MM.1S (cell line): Measurements from ENCODE around the gene DNAI1.

Experiments used
- DNase-seq: peaks from one replicate; pipeline ENCODE4 v3.0.0-alpha.2; 2015
- H2AFZ ChIP-seq: fragments of 300-600 bp; sonication (generic); 2 replicates; pipeline ENCODE4 v1.6.0; 2016; ENCODE audit warnings: antibody characterized with exemption, low read length
- H3F3A ChIP-seq: fragments of 300-600 bp; sonication (generic); 2 replicates; pipeline ENCODE4 v1.6.1; 2016; ENCODE audit warnings: mild to moderate bottlenecking, antibody characterized with exemption, low read length, moderate library complexity, mixed read lengths; ENCODE audit not compliant: insufficient read depth
- H3K27ac ChIP-seq: fragments of 300-600 bp; sonication (generic); 2 replicates; pipeline ENCODE4 v1.5.1; 2016; ENCODE audit warnings: mild to moderate bottlenecking, low read length
- H3K27me3 ChIP-seq: fragments of 300-600 bp; sonication (generic); replicated peaks from 2 replicates; pipeline ENCODE4 v1.6.0; 2016; ENCODE audit warnings: low read length; ENCODE audit not compliant: insufficient read depth
- H3K36me3 ChIP-seq: fragments of 300-600 bp; sonication (generic); replicated peaks from 2 replicates; pipeline ENCODE4 v1.6.1; 2016; ENCODE audit warnings: mild to moderate bottlenecking, low read length, mixed read lengths; ENCODE audit not compliant: insufficient read depth
- H3K4me1 ChIP-seq: fragments of 300-600 bp; sonication (generic); 2 replicates; pipeline ENCODE4 v1.6.1; 2016; ENCODE audit warnings: low read length, mixed read lengths
- H3K4me2 ChIP-seq: fragments of 300-600 bp; sonication (generic); 2 replicates; pipeline ENCODE4 v1.6.0; 2016; ENCODE audit warnings: low read depth, low read length
- H3K4me3 ChIP-seq: fragments of 300-600 bp; sonication (generic); 2 replicates; pipeline ENCODE4 v1.5.1; 2016; ENCODE audit warnings: low read length, mixed read lengths
- H3K79me2 ChIP-seq: fragments of 300-600 bp; sonication (generic); 2 replicates; pipeline ENCODE4 v1.6.1; 2016; ENCODE audit warnings: mixed run types, low read length, mixed read lengths
- H3K9ac ChIP-seq: fragments of 300-600 bp; sonication (generic); 2 replicates; pipeline ENCODE4 v1.6.1; 2016; ENCODE audit warnings: low read length, mixed read lengths
- H3K9me2 ChIP-seq: fragments of 300-600 bp; sonication (generic); replicated peaks from 2 replicates; pipeline ENCODE4 v1.6.1; 2016; ENCODE audit warnings: mild to moderate bottlenecking, low read length, mixed read lengths; ENCODE audit not compliant: insufficient read depth
- H3K9me3 ChIP-seq: fragments of 300-600 bp; sonication (generic); replicated peaks from 2 replicates; pipeline ENCODE4 v1.6.1; 2016; ENCODE audit warnings: mild to moderate bottlenecking, low read length, mixed read lengths; ENCODE audit not compliant: insufficient read depth
- H4K20me1 ChIP-seq: fragments of 300-600 bp; sonication (generic); 2 replicates; pipeline ENCODE4 v1.6.1; 2016; ENCODE audit warnings: mild to moderate bottlenecking, low read length, moderate library complexity, mixed read lengths; ENCODE audit not compliant: insufficient read depth
- EZH2 ChIP-seq: fragments of 300-600 bp; sonication (generic); optimal IDR thresholded peaks from 2 replicates; pipeline ENCODE3; 2017; ENCODE audit warnings: low read depth, mild to moderate bottlenecking, antibody characterized with exemption, low read length, mixed read lengths
- EZH2phosphoT487 ChIP-seq: fragments of 300-600 bp; sonication (generic); IDR thresholded peaks from 2 replicates; pipeline ENCODE4 v1.6.1; 2018; ENCODE audit warnings: antibody characterized with exemption, low read length
- TF ChIP-seq, protein P1 (sequence below): fragments of 300-600 bp; sonication (generic); IDR thresholded peaks from 2 replicates; pipeline ENCODE4 v1.5.1; 2016; ENCODE audit warnings: antibody characterized with exemption, low read length, mixed read lengths

The DNAI1 gene

DNA sequence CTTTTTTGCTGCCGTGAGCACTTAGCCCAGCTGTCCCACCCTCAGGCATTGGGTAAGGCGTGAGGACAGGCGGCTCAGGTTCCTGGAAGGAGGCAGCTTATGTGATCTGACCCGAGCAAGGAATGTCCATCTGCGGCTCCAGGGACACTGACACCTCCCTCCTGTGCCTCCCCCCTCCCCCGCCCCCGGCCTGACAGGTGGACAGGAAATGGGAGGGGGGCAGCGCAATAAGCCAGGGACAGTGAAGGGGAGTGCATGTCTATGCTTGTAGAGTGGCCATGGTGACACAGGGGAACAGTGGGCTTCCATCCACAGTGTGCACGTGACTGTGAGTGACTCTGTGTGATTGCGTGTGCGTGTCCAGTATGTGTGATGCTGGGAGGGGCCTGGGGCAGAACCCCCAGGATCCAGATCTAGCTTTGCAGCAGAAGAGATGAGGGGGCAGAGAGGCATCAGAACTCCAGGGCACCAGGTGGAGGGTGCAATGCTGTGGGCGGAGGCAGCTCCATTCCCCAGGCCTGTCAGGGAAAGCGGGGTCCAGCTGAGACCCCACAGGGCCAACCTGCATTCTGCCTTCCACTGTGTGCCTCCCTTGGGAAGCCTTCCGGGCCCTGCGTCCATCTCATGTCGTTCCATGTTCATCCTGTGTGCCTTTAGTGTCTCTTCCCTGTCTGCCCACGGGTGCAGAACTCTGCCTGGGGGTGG, 100.5 kb downstream of the DNAI1 start:
- H3K27ac ChIP-seq = no peak overlapping the region
- H3K9me3 ChIP-seq = no peaks in the 10 kb centered on the region
- no peaks in the 10 kb centered on the region for H3K9me2 ChIP-seq
- DNase-seq = no peak
- H3K4me2 ChIP-seq = no peak overlapping the region
- no peaks in the 10 kb centered on the region for H3F3A ChIP-seq
- no peaks in the 10 kb centered on the region for H3K36me3 ChIP-seq
- H3K9ac ChIP-seq = no peak overlapping the region
- H2AFZ ChIP-seq = no peak overlapping the region
- no peaks in the 10 kb centered on the region for H4K20me1 ChIP-seq
- TF ChIP-seq, protein P1, sequence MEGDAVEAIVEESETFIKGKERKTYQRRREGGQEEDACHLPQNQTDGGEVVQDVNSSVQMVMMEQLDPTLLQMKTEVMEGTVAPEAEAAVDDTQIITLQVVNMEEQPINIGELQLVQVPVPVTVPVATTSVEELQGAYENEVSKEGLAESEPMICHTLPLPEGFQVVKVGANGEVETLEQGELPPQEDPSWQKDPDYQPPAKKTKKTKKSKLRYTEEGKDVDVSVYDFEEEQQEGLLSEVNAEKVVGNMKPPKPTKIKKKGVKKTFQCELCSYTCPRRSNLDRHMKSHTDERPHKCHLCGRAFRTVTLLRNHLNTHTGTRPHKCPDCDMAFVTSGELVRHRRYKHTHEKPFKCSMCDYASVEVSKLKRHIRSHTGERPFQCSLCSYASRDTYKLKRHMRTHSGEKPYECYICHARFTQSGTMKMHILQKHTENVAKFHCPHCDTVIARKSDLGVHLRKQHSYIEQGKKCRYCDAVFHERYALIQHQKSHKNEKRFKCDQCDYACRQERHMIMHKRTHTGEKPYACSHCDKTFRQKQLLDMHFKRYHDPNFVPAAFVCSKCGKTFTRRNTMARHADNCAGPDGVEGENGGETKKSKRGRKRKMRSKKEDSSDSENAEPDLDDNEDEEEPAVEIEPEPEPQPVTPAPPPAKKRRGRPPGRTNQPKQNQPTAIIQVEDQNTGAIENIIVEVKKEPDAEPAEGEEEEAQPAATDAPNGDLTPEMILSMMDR = no peak
- TF ChIP-seq EZH2phosphoT487 (no peak), EZH2 (no peak)
- H3K27me3 ChIP-seq = peaks cover 81% of the 10 kb centered on the region
- H3K4me1 ChIP-seq = no peaks in the 10 kb centered on the region
- no peaks in the 10 kb centered on the region for H3K79me2 ChIP-seq
- no peak overlapping the region for H3K4me3 ChIP-seq

DNA sequence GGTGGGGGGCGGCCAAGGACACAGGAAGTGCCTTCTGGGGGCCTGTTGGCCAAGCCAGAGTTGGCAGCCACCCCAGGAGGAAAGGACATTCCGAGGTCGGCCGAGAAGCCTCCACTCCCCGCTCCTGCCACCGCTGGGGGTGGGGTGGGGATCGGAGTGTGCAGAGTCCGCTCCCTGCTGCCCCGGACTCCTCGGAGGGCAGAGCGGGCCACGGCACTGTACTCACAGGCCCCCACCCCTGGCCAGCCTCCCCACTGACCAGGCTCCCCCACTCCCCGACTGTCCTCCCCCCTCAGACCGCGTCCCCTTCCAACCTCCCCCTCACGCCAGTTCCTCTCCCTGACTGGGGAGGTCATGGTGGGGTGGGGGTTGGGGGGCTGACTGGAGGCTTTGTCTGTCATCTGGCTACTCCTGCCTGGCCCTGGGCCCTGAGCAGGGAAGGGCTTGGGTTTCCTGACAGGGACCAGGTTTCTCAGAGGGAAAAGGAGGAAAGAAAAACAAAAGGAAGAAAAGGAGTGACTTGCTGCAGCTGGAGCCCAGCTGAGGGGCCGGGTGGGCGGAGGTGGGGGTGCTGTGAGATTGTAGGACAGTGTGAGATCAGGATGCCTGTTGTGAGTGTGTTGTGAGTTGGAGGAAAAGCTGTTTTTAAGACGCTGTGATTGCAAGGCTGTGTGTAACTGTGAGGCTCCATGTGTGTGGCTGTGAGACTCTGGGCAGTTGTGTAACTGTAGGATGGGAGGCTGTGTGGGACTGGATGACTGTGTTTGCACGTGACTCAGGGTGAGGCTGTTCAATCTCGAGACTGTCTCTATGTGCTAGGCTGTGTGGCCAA, 101.2 kb downstream of the DNAI1 start:
- no peaks in the 10 kb centered on the region for H3F3A ChIP-seq
- H3K9me3 ChIP-seq = no peaks in the 10 kb centered on the region
- TF ChIP-seq, protein P1 = no peak
- TF ChIP-seq EZH2phosphoT487 = no peak
- no peak for TF ChIP-seq EZH2
- H3K9ac ChIP-seq = no peak overlapping the region
- peaks cover 78% of the 10 kb centered on the region for H3K27me3 ChIP-seq
- H2AFZ ChIP-seq = no peak overlapping the region
- H4K20me1 ChIP-seq = no peaks in the 10 kb centered on the region
- no peak overlapping the region for H3K4me3 ChIP-seq
- H3K27ac ChIP-seq = no peak overlapping the region
- H3K79me2 ChIP-seq = no peaks in the 10 kb centered on the region
- no peaks in the 10 kb centered on the region for H3K36me3 ChIP-seq
- no peak for DNase-seq
- no peaks in the 10 kb centered on the region for H3K4me1 ChIP-seq
- no peaks in the 10 kb centered on the region for H3K9me2 ChIP-seq
- no peak overlapping the region for H3K4me2 ChIP-seq

DNA sequence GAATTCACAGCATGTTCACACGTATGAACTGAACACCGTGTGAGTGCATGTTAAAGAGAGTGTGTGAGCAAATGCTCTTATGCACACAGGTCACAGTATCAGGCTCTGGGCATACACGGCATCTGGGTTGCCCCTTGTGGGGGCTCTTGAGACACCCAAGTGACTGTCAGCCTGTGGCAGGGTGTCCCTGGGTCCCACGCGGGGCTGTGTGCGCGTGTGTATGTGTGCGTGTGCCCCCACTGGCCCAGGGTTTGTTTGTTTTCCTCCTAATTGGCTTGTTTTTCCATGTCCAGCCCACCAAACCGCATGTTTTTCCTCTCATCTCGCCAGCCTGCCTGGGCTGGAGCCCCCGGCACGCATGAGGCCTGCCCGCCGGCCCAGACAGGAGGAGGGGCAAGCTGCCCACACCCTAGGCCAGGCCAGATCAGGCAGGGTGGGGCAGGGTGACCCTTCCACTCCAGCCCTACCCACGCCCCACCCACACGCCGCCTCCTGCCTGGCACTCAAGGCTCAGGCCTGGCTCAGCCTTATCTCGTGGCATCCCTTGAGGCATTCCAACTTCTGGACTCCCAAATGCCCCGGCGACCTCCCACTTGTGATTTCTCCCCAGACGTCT, 102.1 kb downstream of the DNAI1 start:
- H3K36me3 ChIP-seq = no peaks in the 10 kb centered on the region
- no peak for TF ChIP-seq EZH2phosphoT487
- no peak for TF ChIP-seq EZH2
- TF ChIP-seq, protein P1 = no peak
- H3K4me1 ChIP-seq = no peaks in the 10 kb centered on the region
- H3K4me3 ChIP-seq = no peak overlapping the region
- H3K9ac ChIP-seq = no peak overlapping the region
- no peaks in the 10 kb centered on the region for H3K9me3 ChIP-seq
- H3K27me3 ChIP-seq = peaks cover 76% of the 10 kb centered on the region
- H3F3A ChIP-seq = no peaks in the 10 kb centered on the region
- no peaks in the 10 kb centered on the region for H3K9me2 ChIP-seq
- no peaks in the 10 kb centered on the region for H3K79me2 ChIP-seq
- no peak overlapping the region for H3K4me2 ChIP-seq
- H3K27ac ChIP-seq = no peak overlapping the region
- DNase-seq = no peak
- no peak overlapping the region for H2AFZ ChIP-seq
- H4K20me1 ChIP-seq = no peaks in the 10 kb centered on the region
